HepG2 (cell line): ENCODE data around the gene CYP4F22. TPM values are rescaled to one million over a fixed set of nuclear protein-coding genes. Genes with fewer than 3 reads are reported as not detected.

ENCODE experiments used
- ATF7 ChIP-seq, 2 experiments: fragments of 450-650 bp in 1 of 2; sonication (generic) in 1 of 2; formaldehyde crosslinking in 1 of 2; IDR thresholded peaks; 2 replicates each; pipeline versions ENCODE4 v1.4.0 to v1.6.1; 2016 to 2020; ENCODE audit warnings: antibody characterized with exemption in 1 of 2, mild to moderate bottlenecking in 1 of 2, missing genetic modification reagents in 1 of 2
- HOXA3 ChIP-seq: sonication (generic); formaldehyde crosslinking; IDR thresholded peaks from 2 replicates; pipeline ENCODE4 v1.5.0; 2020; ENCODE audit warnings: missing genetic modification reagents
- NRL ChIP-seq: sonication (generic); formaldehyde crosslinking; IDR thresholded peaks from 2 replicates; pipeline ENCODE4 v1.5.0; 2020; ENCODE audit warnings: missing genetic modification reagents, mild to moderate bottlenecking, moderate library complexity, borderline replicate concordance
- RBM39 ChIP-seq: fragments of 200-400 bp; formaldehyde crosslinking; IDR thresholded peaks from one replicate; pipeline ENCODE4 v1.6.1; 2018; ENCODE audit warnings: antibody characterized with exemption, mild to moderate bottlenecking, low read depth, low read length; ENCODE audit not compliant: poor library complexity, severe bottlenecking
- TCF7L2 ChIP-seq: IDR thresholded peaks from 2 replicates; pipeline ENCODE4 v1.6.1; 2011; ENCODE audit warnings: mild to moderate bottlenecking, low read depth, low read length, moderate library complexity
- THYN1 ChIP-seq: sonication (generic); formaldehyde crosslinking; IDR thresholded peaks from 2 replicates; pipeline ENCODE4 v1.8.1; 2023; ENCODE audit warnings: low read depth, mild to moderate bottlenecking, moderate library complexity, missing genetic modification reagents, borderline replicate concordance
- ZFP62 ChIP-seq: sonication (generic); formaldehyde crosslinking; IDR thresholded peaks from 2 replicates; pipeline ENCODE4 v1.4.0; 2020; ENCODE audit warnings: missing genetic modification reagents
- ZFP82 ChIP-seq: sonication (generic); formaldehyde crosslinking; IDR thresholded peaks from 2 replicates; pipeline ENCODE4 v1.5.1; 2020; ENCODE audit warnings: mild to moderate bottlenecking, missing genetic modification reagents, borderline replicate concordance
- ZNF24 ChIP-seq: fragments of 450-650 bp; IDR thresholded peaks from 2 replicates; pipeline ENCODE4 v1.6.1; 2017; ENCODE audit warnings: antibody characterized with exemption, mild to moderate bottlenecking
- ZNF598 ChIP-seq: sonication (generic); formaldehyde crosslinking; IDR thresholded peaks from 2 replicates; pipeline ENCODE4 v1.5.1; 2020; ENCODE audit warnings: mild to moderate bottlenecking, missing genetic modification reagents, borderline replicate concordance
- ZNF773 ChIP-seq: sonication (generic); formaldehyde crosslinking; IDR thresholded peaks from 2 replicates; pipeline ENCODE4 v1.4.0; 2020; ENCODE audit warnings: missing genetic modification reagents, borderline replicate concordance
- polyA plus RNA-seq, 8 experiments: library from polyadenylated mRNA; depleted of rRNA in 3 of 8; stranded (reverse) in 7 of 8; unstranded in 1 of 8; fragments of >200 nt; fragmentation: Illumina TruSeq in 4 of 8; extraction: Trizol in 4 of 8; gene quantifications; 2 replicates each; pipeline versions ENCODE4 v1.2.1 to v1.2.3, GENCODE V29; 2011 to 2016; ENCODE audit warnings: low read depth in 4 of 8, missing spikeins in 1 of 8, mixed read lengths in 1 of 8; ENCODE audit not compliant: insufficient read depth in 1 of 8
- total RNA-seq, 5 experiments: library from RNA; depleted of rRNA; stranded (reverse); fragments of >200 nt; fragmentation: Illumina TruSeq; extraction: Trizol; gene quantifications; 2 replicates each; pipeline ENCODE4 v1.2.3, GENCODE V29; 2016; ENCODE audit warnings: low read depth in 1 of 5
- TF ChIP-seq, protein P1 (sequence below): sonication (generic); formaldehyde crosslinking; IDR thresholded peaks from 2 replicates; pipeline ENCODE4 v1.8.0; 2022; ENCODE audit warnings: mild to moderate bottlenecking, missing genetic modification reagents, borderline replicate concordance
- TF ChIP-seq, protein P2 (sequence below), 2 experiments: fragments of 450-650 bp in 1 of 2; sonication (generic) in 1 of 2; formaldehyde crosslinking; IDR thresholded peaks; 2 replicates each; pipeline versions ENCODE4 v1.5.0 to v1.8.0; 2020 to 2022; ENCODE audit warnings: mild to moderate bottlenecking in 1 of 2, missing genetic modification reagents in 1 of 2
- TF ChIP-seq, protein P3 (sequence below): sonication (generic); formaldehyde crosslinking; IDR thresholded peaks from 2 replicates; pipeline ENCODE4 v1.5.1; 2020; ENCODE audit warnings: missing genetic modification reagents, mild to moderate bottlenecking, borderline replicate concordance
- TF ChIP-seq, protein P4 (sequence below): sonication (generic); formaldehyde crosslinking; IDR thresholded peaks from 2 replicates; pipeline ENCODE4 v1.4.0; 2020; ENCODE audit warnings: missing genetic modification reagents
- TF ChIP-seq, protein P5 (sequence below): sonication (generic); formaldehyde crosslinking; IDR thresholded peaks from 2 replicates; pipeline ENCODE4 v1.5.0; 2020; ENCODE audit warnings: missing genetic modification reagents
- TF ChIP-seq, protein P6 (sequence below): sonication (generic); formaldehyde crosslinking; IDR thresholded peaks from 2 replicates; pipeline ENCODE4 v1.5.0; 2020; ENCODE audit warnings: missing genetic modification reagents
- TF ChIP-seq, protein P7 (sequence below): IDR thresholded peaks from 2 replicates; pipeline ENCODE4 v1.6.1; 2016; ENCODE audit warnings: low read depth, borderline replicate concordance
- TF ChIP-seq, protein P8 (sequence below): sonication (generic); formaldehyde crosslinking; IDR thresholded peaks from 2 replicates; pipeline ENCODE4 v1.8.0; 2022; ENCODE audit warnings: low read depth, missing genetic modification reagents

Gene CYP4F22
- total and polyA plus RNA-seq, 2 of the 13 experiments (the other 11 are each of a cell fraction or from before 2014, with no cell fraction given), result 0.05 TPM; not detected in 1

DNA sequence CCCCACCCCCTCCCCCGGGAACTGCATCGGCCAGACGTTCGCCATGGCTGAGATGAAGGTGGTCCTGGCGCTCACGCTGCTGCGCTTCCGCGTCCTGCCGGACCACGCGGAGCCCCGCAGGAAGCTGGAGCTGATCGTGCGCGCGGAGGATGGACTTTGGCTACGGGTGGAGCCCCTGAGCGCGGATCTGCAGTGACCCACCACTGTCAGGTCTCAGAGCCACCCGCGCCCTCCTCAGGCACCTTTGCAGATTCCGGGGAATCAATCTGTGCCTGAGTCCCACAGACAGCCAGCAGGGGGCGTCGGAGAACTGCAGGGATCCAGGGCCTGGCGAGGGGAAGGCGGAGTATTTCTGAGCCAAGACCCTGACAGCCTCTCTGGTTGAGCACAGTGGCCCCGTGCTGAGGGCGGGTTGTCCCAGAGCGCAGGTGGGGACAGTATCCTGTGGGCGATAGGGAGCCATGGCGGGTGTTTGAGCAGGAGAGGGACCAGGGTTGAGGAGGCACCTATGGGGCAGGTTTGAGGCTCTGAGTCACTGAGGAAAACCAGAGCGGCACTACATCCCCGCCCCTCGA lies 76.3 kb downstream of the CYP4F22 start (continued):
- TF ChIP-seq THYN1 (no peak), ZFP82 (CRISPR knock-in tag) (no peak), ZNF24 (no peak), ZNF598 (peak; percentile 77; the same call in 1 of the 2 replicates), ZNF773 (no peak), TCF7L2 (no peak), HOXA3 (CRISPR knock-in tag) (no peak), ZFP62 (CRISPR knock-in tag) (no peak), ATF7 (IDR thresholded peaks at IDR 0.05) (no peak), ATF7 (CRISPR knock-in tag; IDR thresholded peaks at IDR 0.05) (no peak), NRL (CRISPR knock-in tag) (no peak; the same call in 1 of the 2 replicates), RBM39 (no peak)
- TF ChIP-seq, protein P1, sequence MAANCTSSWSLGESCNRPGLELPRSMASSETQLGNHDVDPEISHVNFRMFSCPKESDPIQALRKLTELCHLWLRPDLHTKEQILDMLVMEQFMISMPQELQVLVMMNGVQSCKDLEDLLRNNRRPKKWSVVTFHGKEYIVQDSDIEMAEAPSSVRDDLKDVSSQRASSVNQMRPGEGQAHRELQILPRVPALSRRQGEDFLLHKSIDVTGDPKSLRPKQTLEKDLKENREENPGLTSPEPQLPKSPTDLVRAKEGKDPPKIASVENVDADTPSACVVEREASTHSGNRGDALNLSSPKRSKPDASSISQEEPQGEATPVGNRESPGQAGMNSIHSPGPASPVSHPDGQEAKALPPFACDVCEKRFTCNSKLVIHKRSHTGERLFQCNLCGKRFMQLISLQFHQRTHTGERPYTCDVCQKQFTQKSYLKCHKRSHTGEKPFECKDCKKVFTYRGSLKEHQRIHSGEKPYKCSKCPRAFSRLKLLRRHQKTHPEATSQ (CRISPR knock-in tag), result no peak
- TF ChIP-seq, protein P2, sequence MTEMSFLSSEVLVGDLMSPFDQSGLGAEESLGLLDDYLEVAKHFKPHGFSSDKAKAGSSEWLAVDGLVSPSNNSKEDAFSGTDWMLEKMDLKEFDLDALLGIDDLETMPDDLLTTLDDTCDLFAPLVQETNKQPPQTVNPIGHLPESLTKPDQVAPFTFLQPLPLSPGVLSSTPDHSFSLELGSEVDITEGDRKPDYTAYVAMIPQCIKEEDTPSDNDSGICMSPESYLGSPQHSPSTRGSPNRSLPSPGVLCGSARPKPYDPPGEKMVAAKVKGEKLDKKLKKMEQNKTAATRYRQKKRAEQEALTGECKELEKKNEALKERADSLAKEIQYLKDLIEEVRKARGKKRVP (CRISPR knock-in tag; IDR thresholded peaks at IDR 0.05), result no peak
- TF ChIP-seq, protein P3, sequence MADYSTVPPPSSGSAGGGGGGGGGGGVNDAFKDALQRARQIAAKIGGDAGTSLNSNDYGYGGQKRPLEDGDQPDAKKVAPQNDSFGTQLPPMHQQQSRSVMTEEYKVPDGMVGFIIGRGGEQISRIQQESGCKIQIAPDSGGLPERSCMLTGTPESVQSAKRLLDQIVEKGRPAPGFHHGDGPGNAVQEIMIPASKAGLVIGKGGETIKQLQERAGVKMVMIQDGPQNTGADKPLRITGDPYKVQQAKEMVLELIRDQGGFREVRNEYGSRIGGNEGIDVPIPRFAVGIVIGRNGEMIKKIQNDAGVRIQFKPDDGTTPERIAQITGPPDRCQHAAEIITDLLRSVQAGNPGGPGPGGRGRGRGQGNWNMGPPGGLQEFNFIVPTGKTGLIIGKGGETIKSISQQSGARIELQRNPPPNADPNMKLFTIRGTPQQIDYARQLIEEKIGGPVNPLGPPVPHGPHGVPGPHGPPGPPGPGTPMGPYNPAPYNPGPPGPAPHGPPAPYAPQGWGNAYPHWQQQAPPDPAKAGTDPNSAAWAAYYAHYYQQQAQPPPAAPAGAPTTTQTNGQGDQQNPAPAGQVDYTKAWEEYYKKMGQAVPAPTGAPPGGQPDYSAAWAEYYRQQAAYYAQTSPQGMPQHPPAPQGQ, result no peak
- TF ChIP-seq, protein P4, sequence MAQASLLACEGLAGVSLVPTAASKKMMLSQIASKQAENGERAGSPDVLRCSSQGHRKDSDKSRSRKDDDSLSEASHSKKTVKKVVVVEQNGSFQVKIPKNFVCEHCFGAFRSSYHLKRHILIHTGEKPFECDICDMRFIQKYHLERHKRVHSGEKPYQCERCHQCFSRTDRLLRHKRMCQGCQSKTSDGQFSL, result no peak
- TF ChIP-seq, protein P5, sequence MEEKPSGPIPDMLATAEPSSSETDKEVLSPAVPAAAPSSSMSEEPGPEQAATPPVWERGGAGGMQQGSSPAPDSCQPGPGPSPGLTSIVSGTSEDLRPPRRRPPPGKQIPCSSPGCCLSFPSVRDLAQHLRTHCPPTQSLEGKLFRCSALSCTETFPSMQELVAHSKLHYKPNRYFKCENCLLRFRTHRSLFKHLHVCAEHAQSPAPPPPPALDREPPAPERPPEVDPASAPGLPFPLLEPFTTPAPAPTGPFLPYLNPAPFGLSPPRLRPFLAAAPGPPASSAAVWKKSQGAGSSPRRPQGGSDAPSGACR (CRISPR knock-in tag), result no peak
- TF ChIP-seq, protein P6, sequence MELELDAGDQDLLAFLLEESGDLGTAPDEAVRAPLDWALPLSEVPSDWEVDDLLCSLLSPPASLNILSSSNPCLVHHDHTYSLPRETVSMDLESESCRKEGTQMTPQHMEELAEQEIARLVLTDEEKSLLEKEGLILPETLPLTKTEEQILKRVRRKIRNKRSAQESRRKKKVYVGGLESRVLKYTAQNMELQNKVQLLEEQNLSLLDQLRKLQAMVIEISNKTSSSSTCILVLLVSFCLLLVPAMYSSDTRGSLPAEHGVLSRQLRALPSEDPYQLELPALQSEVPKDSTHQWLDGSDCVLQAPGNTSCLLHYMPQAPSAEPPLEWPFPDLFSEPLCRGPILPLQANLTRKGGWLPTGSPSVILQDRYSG (CRISPR knock-in tag), result no peak
- TF ChIP-seq, protein P7, sequence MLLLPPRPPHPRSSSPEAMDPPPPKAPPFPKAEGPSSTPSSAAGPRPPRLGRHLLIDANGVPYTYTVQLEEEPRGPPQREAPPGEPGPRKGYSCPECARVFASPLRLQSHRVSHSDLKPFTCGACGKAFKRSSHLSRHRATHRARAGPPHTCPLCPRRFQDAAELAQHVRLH (CRISPR knock-in tag), result peak; percentile 52; the same call in 1 of the 2 replicates
- TF ChIP-seq, protein P8, sequence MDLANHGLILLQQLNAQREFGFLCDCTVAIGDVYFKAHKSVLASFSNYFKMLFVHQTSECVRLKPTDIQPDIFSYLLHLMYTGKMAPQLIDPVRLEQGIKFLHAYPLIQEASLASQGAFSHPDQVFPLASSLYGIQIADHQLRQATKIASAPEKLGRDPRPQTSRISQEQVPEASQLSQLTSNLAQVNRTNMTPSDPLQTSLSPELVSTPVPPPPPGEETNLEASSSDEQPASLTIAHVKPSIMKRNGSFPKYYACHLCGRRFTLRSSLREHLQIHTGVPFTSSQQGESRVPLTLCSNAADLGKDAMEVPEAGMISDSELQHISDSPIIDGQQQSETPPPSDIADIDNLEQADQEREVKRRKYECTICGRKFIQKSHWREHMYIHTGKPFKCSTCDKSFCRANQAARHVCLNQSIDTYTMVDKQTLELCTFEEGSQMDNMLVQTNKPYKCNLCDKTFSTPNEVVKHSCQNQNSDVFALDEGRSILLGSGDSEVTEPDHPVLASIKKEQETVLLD (CRISPR knock-in tag), result no peak
